GM12874 (cell line): ENCODE measurements around the gene PTEN.

Experiments
- TF ChIP-seq, protein P1 (sequence below): IDR thresholded peaks from 2 replicates; pipeline ENCODE4 v1.5.1; 2011; ENCODE audit warnings: low read depth, mild to moderate bottlenecking, control low read depth, low read length, moderate library complexity; ENCODE audit not compliant: insufficient read depth

The PTEN gene

DNA sequence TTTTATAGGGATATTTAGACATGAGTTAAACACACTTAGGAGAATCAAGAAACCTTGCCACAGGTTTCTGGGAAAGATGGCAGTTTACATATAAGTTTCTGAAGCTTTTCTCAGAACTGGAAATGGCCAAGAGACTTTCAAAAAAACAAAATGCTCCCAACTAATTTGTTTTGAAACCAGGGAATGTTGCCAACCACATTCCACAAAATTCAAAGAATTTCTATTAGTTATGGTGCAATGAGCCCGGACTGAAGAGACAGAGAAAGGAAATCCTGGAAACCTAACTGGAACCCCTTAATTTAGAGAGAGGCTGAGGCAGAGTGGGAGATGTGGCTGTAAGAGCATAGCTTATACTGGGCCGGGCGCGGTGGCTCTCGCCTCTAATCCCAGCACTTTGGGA is 128.5 kb downstream of the PTEN start:
- TF ChIP-seq, protein P1, sequence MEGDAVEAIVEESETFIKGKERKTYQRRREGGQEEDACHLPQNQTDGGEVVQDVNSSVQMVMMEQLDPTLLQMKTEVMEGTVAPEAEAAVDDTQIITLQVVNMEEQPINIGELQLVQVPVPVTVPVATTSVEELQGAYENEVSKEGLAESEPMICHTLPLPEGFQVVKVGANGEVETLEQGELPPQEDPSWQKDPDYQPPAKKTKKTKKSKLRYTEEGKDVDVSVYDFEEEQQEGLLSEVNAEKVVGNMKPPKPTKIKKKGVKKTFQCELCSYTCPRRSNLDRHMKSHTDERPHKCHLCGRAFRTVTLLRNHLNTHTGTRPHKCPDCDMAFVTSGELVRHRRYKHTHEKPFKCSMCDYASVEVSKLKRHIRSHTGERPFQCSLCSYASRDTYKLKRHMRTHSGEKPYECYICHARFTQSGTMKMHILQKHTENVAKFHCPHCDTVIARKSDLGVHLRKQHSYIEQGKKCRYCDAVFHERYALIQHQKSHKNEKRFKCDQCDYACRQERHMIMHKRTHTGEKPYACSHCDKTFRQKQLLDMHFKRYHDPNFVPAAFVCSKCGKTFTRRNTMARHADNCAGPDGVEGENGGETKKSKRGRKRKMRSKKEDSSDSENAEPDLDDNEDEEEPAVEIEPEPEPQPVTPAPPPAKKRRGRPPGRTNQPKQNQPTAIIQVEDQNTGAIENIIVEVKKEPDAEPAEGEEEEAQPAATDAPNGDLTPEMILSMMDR: no peak

DNA sequence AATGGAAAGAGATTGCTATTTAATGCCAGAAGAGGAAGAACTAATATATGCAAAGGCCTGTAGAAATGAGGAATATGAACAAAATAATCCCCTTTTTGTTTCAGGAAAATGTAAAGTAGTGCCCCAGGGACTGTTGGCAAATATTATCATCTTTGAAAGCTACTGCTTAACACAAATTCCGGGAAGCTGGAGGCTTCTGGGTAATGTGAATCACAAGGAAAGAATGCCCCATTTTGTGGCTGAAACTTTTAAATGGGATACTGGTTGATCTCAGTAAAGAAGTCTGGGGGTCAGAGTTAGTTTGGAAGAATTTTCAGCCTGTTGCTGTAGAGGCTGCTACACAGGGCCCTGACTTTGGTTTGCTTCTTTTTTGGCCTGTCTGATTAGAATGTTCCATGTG is 141.0 kb downstream of the PTEN start:
- TF ChIP-seq, protein P1: no peak

DNA sequence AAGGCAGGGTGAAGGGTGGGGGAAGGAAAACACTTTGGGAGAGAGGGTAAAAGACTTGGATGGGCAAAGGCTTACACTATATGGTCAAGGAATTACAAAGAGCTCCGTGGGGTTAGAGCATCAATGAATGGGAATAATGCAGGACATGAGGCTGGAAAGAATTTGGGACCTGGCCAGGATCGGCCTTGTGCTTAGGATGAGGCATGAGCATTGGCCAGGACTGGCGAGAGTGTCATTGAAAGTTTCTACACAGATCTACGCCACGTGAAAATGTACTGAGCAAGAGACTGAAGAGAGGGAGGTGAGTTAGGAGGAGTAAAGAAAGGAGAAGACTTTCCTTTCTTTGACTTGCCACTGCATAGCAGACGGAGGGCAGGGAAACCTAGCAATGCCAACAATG is 142.8 kb downstream of the PTEN start:
- TF ChIP-seq, protein P1: no peak

DNA sequence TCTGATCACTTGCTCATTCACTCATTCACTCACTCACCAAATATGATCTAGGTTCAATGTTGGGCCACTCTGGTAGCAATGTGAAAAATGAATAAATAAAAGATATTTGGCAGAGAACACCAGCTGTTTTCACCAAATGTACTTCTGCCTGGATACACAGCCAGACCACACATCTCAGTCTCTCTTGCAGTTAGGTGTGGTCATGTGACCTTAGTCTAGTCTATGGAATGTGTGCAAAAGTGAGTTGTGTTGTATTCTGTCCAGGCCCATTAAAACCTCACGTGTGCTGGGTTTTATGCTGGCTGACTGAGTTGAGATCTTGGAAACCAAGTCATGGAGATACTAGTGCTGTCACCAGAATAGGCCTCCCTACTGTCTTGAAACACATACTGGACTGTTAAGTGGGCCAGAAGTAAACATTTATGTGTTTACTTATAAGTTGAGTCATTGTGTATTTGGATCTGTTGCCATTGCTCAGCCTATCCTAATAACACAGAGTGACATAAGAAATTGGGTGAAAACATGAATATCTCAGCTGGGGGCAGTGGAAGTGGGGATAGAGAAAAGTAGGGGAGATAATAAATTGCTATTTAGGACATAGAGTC is 145.5 kb downstream of the PTEN start:
- TF ChIP-seq, protein P1: no peak

DNA sequence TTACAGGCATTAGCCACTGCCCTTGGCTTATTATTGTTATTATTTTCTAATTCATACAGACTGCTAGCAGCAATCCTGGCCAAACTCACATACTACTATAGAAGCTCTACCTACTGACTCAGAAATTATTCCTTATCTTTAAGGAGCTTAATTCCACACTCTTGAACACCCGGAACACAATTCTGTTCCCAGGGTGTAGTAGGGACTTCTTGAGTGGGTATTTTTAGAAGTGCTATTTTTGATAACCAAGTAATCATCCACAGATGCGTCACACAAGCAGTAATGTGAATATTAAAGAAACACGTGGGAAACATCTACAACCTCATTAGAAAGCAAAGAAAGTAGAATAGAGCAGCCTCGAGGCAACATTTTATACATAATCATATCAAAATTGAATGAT is 149.2 kb downstream of the PTEN start:
- TF ChIP-seq, protein P1: no peak

DNA sequence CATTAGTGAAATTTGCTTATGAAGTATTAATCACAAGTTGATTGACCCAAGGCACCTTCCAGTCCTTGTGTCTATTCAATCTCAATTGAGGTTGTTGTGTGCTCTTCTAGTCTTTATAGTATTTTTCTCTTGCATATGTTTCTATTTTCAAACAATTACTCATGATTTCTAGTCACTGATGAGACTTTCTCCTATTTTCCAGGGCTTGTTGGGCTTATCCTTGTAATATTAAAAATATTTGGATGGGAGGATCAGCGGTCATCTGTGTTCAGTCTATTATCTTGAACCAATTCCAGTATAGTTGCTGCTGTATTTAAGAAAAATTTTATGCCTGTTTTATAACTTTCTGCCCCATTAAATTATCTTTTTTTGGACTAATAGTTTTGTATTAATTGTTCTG is 154.4 kb downstream of the PTEN start:
- TF ChIP-seq, protein P1: no peak

DNA sequence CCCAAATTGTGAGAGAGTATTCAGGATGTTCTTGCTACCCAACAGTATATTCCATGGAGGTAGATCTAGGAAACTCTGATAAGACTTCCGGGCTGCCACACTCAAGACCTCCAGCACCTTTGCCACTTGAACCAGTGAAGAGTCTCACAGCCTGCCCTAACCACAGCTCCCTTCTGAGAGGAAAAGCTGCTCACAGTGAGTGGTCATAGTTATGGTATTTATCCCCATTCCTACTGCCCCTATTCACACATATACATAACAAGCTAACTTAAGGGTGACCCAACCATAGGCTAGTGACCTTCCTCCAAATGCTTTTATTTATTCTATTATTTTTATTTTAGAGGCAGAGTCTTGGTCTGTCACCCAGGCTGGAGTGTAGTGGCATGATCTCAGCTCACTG is 156.3 kb downstream of the PTEN start:
- TF ChIP-seq, protein P1: no peak
